A549 (cell line): ENCODE measurements around the gene EGFLAM.

Experiments
- ESRRA ChIP-seq: fragments of 150-350 bp; IDR thresholded peaks from 2 replicates; pipeline ENCODE4 v1.6.1; 2014; ENCODE audit warnings: mild to moderate bottlenecking, low read length, borderline replicate concordance
- MAZ ChIP-seq: fragments of 150-350 bp; IDR thresholded peaks from 2 replicates; pipeline ENCODE4 v1.6.1; 2014; ENCODE audit warnings: antibody characterized with exemption, low read depth, low read length, borderline replicate concordance
- POLR2A ChIP-seq: IDR thresholded peaks from 2 replicates; pipeline ENCODE4 v1.6.1; 2012; ENCODE audit warnings: mild to moderate bottlenecking, low read length
- TF ChIP-seq, protein P1 (sequence below): fragments of >200 bp; sonication (Bioruptor Twin); formaldehyde crosslinking; IDR thresholded peaks from 3 replicates; pipeline ENCODE4 v1.5.1; 2016

DNA sequence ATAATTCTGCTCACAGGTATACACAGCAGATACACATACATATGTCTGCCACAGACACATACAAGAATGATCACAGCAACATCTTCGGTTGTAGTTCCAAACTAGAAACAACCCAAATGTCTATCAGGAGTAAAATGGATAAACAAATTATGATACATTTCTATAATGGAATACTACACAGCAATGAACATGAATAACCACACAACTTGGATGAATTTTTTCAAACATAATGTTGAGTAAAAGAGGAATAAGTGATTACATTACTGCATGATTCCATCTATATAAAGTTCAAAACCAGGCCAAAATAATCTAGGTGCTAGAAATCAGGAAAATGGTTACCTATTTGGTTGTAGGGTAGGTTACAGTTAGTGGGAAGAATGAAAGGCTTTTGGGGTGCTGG is 4.6 kb upstream of the EGFLAM start:
- TF ChIP-seq MAZ (no peak), POLR2A (no peak), ESRRA (no peak)
- TF ChIP-seq, protein P1, sequence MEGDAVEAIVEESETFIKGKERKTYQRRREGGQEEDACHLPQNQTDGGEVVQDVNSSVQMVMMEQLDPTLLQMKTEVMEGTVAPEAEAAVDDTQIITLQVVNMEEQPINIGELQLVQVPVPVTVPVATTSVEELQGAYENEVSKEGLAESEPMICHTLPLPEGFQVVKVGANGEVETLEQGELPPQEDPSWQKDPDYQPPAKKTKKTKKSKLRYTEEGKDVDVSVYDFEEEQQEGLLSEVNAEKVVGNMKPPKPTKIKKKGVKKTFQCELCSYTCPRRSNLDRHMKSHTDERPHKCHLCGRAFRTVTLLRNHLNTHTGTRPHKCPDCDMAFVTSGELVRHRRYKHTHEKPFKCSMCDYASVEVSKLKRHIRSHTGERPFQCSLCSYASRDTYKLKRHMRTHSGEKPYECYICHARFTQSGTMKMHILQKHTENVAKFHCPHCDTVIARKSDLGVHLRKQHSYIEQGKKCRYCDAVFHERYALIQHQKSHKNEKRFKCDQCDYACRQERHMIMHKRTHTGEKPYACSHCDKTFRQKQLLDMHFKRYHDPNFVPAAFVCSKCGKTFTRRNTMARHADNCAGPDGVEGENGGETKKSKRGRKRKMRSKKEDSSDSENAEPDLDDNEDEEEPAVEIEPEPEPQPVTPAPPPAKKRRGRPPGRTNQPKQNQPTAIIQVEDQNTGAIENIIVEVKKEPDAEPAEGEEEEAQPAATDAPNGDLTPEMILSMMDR, result no peak
